ENCODE results near the gene FTCD. TPM values are rescaled to one million over a fixed set of nuclear protein-coding genes. Genes with fewer than 3 reads are reported as not detected.
"Not testable (repeated sequence)": the region's sequence is repeated elsewhere in the genome, so short reads cannot be mapped to it uniquely, and the experiment has no call there.

The FTCD gene
- total RNA-seq, 1 donor from 2014 or later: not detected

DNA sequence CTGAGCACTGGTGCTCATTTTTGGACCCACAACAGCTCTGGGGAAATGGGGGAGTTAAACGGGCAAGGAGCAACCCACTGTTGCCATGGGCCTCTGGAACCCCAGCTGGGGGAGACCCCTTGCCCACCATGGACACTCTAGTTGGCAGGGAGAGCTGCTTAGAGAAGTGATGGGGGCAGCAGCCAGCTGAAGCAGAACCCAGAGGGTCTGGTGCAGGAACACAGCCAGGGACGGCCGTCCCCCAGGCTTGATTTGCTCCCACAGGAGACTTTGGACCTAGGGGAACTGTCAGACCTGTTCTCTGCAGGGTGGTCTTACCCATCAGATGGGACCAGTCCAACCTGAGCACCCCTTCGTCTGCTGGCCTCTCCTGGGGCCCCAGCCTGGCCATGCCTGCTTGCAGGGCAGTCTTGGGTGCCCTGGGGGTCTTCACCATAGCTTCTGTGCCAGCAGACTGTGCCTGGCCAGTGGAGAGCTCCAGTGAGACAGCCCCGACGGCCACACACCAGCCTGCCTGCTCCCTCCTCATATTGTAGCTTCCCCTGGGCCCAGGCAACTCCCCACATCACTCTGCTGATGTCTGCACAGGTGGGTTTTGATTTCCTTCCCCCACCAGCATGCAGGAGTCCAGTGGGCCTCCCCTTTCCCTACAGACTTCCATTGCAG, 17.6 kb upstream of the FTCD start:
- DNase-seq (ENCODE audit: low read depth): no peak
- H3K4me3 ChIP-seq (ENCODE audit: low read depth, low read length): no peak overlapping the region
- TF ChIP-seq, protein P1, sequence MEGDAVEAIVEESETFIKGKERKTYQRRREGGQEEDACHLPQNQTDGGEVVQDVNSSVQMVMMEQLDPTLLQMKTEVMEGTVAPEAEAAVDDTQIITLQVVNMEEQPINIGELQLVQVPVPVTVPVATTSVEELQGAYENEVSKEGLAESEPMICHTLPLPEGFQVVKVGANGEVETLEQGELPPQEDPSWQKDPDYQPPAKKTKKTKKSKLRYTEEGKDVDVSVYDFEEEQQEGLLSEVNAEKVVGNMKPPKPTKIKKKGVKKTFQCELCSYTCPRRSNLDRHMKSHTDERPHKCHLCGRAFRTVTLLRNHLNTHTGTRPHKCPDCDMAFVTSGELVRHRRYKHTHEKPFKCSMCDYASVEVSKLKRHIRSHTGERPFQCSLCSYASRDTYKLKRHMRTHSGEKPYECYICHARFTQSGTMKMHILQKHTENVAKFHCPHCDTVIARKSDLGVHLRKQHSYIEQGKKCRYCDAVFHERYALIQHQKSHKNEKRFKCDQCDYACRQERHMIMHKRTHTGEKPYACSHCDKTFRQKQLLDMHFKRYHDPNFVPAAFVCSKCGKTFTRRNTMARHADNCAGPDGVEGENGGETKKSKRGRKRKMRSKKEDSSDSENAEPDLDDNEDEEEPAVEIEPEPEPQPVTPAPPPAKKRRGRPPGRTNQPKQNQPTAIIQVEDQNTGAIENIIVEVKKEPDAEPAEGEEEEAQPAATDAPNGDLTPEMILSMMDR (conservative IDR thresholded peaks at IDR 0.05; ENCODE audit: low read depth, low read length): no peak

DNA sequence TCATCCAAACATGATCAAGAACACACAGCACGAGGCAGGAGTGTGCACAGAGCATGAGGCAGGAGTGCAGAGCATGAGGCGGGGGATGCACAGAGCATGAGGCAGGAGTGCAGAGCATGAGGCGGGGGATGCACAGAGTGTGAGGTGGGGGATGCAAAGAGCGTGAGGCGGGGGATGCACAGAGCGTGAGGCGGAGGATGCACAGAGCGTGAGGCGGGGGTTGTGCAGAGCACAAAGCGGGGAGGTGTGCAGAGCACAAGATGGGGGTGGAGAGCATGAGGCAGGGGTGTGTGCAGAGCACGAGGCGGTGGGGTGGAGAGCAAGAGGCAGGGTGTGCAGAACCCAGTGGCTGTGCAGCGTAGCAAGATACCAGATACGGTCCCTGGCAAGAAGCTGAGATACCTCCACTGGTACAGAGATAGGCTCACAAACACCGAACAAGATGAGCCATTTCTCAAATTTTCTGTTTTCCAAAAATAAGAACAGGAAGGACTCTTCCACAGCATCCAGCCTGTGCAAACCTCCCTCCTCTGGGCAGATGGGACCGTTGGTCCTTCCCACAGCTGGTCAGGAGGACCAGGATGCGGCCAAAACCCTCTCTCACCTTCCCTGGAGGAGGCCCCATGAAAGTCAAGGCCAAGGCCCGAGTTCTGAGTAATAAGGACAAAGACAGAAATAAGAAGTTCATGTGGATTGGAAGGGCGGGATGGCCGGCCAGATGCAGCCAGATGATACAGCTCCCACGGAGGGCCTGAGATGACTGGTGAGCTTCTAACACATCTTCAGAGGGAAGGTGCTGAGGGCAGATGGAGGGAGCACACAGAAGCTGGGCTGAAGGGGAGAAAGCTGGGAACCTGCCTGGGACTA, 16.9 kb upstream of the FTCD start:
- DNase-seq (ENCODE audit: low read depth): no peak
- no peak overlapping the region for H3K4me3 ChIP-seq (ENCODE audit: low read depth, low read length)
- TF ChIP-seq, protein P1 (conservative IDR thresholded peaks at IDR 0.05; ENCODE audit: low read depth, low read length): no peak

DNA sequence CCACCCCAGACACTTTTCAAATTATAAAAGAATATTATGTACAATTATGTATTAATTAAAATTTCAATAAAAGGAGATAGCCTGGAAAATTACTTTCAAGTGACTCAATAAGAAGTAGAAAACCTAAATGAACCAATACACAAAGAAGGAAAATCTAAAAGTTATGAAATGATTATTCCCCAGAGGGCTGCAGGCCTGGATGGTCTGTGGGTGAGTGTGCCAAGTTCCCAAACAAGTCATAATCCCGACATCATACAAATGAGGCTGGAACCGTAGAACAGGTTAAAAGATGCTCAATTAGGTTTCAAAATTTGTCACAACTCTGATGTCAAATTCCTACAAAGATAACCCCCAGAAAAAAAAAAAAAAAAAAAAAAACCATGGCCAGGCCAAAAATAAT, 16.2 kb upstream of the FTCD start:
- no peak overlapping the region for H3K4me3 ChIP-seq (ENCODE audit: low read depth, low read length)
- no peak for DNase-seq (ENCODE audit: low read depth)
- TF ChIP-seq, protein P1 (conservative IDR thresholded peaks at IDR 0.05; ENCODE audit: low read depth, low read length): no peak

DNA sequence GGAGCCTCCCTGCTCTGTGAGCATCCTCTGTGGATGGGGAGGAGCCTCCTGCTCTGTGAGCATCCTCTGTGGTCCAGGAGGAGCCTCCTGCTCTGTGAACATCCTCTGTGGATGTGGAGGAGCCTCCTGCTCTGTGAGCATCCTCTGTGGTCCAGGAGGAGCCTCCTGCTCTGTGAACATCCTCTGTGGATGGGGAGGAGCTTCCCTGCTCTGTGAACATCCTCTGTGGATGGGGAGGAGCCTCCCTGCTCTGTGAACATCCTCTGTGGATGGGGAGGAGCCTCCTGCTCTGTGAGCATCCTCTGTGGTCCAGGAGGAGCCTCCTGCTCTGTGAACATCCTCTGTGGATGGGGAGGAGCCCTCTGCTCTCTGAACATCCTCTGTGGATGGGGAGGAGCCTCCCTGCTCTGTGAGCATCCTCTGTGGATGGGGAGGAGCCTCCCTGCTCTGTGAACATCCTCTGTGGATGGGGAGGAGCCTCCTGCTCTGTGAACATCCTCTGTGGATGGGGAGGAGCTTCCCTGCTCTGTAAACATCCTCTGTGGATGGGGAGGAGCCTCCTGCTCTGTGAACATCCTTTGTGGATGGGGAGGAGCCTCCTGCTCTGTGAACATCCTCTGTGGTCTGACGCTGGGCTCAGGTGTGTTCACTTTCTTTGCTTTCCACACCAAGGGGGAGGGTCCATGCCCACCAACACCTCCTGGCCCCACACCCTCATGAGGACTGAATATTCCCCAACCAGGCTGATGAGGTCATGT, 15.2 kb upstream of the FTCD start:
- not testable (repeated sequence) for DNase-seq (ENCODE audit: low read depth); H3K4me3 ChIP-seq (ENCODE audit: low read depth, low read length)

DNA sequence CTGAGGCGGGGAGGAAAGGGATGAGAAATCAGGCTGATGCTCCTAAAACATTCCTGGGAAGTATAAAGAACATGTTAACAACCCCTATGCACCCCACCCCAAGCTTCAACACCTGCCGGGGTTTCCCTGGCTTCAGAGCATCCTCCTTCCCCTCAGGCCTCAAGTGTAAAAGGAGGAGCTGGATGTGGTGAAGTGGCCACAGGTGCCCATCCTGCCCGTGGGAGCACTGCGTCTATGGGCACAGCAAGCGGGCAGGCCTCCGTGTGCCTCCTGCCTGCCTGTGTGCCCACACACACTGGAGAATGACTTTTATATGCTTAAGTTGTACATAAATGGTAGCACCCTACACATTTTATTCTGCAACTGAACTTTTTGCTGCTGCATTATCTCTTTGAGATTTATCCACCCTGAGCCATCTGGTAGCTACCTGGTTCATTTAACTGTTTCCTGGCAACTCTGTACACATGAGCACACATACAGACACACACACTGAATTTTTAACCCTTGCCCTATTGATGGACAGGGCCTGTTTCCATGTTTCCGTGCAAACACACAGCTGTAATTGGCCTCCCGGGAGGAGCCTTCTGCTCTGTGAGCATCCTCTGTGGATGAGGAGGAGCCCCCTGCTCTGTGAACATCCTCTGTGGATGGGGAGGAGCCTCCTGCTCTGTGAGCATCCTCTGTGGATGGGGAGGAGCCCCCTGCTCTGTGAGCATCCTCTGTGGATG, 13.4 kb upstream of the FTCD start:
- no peak for DNase-seq (ENCODE audit: low read depth)
- H3K4me3 ChIP-seq (ENCODE audit: low read depth, low read length): no peak overlapping the region

DNA sequence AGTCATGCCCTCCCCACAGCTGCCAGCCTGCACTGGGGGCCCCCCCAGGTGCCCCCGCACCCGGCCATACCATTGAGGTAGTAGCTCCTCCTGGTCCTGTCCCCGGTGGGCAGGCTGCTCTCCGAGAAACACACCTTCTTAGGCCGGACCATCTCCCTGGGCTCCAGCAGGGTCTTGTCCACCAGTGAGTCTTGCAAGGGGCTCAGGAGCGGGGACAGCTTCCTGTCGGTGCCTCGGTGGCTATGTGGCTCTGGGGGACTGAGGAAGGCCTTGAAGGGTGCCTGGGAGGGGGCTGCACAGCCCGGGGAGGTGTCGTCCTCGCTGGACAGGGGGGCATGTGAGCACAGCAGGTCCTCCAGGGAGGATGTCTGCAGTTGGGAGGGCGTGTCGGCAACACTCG, 12.9 kb upstream of the FTCD start:
- H3K4me3 ChIP-seq (ENCODE audit: low read depth, low read length): no peak overlapping the region
- TF ChIP-seq, protein P1 (conservative IDR thresholded peaks at IDR 0.05; ENCODE audit: low read depth, low read length): no peak
- DNase-seq (ENCODE audit: low read depth): no peak

More for the DNA sequence above, 13.4 kb upstream of the FTCD start:
- TF ChIP-seq, protein P1 (conservative IDR thresholded peaks at IDR 0.05; ENCODE audit: low read depth, low read length): no peak
